ENCODE data around the gene EEF1AKMT2. TPM values are rescaled to one million over a fixed set of nuclear protein-coding genes. Genes with fewer than 3 reads are reported as not detected.

EEF1AKMT2 gene
- polyA plus RNA-seq (2012; rRNA removed) = 13.5 and 14.0 TPM in 2 replicates
- polyA plus RNA-seq (2012; cell fraction: cytosol; rRNA removed) = 17.5 and 20.0 TPM in 2 replicates
- polyA plus RNA-seq (2012; cell fraction: nucleus; rRNA removed) = 6.1 and 11.5 TPM in 2 replicates

GRCh38 chr10:124791547-124792348 lies at the start of gene EEF1AKMT2:
Gene EEF1AKMT2 (minus strand): TSS chr10:124791887. CDS start chr10:124791833, 54 bp downstream.
- POLR2A ChIA-PET = interaction anchor here (1.6 kb wide), 1 partner anchor 10 kb away, joined by 13 read pairs; the partner anchor contains the start of gene ABRAXAS2
- Histone ChIP-seq H3K9me3 (no peaks in the 10 kb centered on the region), H3K4me2 (peak within 1 kb of the TSS; percentile 93), H3K79me2 (ENCODE audit: insufficient read depth) (peaks cover 38% of the 10 kb centered on the region), H3K9me2 (no peaks in the 10 kb centered on the region), H2AFZ (ENCODE audit: low read depth) (peak within 1 kb of the TSS; percentile 88), H3K4me3 (ENCODE audit: low read depth in 2 of 2, low read length in 1 of 2) (peak within 1 kb of the TSS; percentile 74 to 96), H3K27me3 (ENCODE audit: insufficient read depth) (no peaks in the 10 kb centered on the region), H3K9ac (peak within 1 kb of the TSS; percentile 98), H3K36me3 (replicated peaks in 1 of 2; ENCODE audit: control insufficient read depth in 1 of 2, insufficient read depth in 2 of 2, low read length in 1 of 2) (peaks cover 11% of the 10 kb centered on the region in 2 experiments), H4K20me1 (ENCODE audit: insufficient read depth) (no peaks in the 10 kb centered on the region), H3F3A (replicated peaks; ENCODE audit: insufficient read depth) (peaks cover 8% of the 10 kb centered on the region), H3K4me1 (ENCODE audit: control insufficient read depth in 1 of 2, insufficient read depth in 2 of 2, low read depth in 1 of 2, low read length in 1 of 2) (no peaks in the 10 kb centered on the region; a peak in 1 of 4 replicates), H3K27ac (ENCODE audit: low read depth in 2 of 2, low read length in 1 of 2) (peak within 1 kb of the TSS; percentile 85 to 88)
- DNase-seq = peak; percentile 98
- CTCF ChIA-PET = interaction anchor here (0.6 to 2.0 kb wide), 6 partner anchors 10 to 138 kb away, joined by 3 to 7 read pairs (median 3); partner anchors contain the start of gene ABRAXAS2
- TF ChIP-seq MEF2A (IDR thresholded peaks at IDR 0.05; ENCODE audit: borderline replicate concordance, low read depth) = no peak
- peak; percentile 94 for TF ChIP-seq TAF1 (IDR thresholded peaks at IDR 0.05; ENCODE audit: borderline replicate concordance, low read depth, low read length)
- TF ChIP-seq USF1 (IDR thresholded peaks at IDR 0.05; ENCODE audit: borderline replicate concordance, low read depth) = 0 out of 2 replicates have a peak, but pooled peaks have one; percentile 24
- peak; percentile 54; the same call in 1 of the 2 replicates for TF ChIP-seq ELF1 (IDR thresholded peaks at IDR 0.05)
- TF ChIP-seq SIN3A (IDR thresholded peaks at IDR 0.05; ENCODE audit: borderline replicate concordance, low read depth, low read length) = peak; percentile 85; the same call in 1 of the 2 replicates
- peak; percentile 59 for TF ChIP-seq MAX (IDR thresholded peaks at IDR 0.05; ENCODE audit: low read depth)
- no peak for TF ChIP-seq NRF1 (IDR thresholded peaks at IDR 0.05; ENCODE audit: low read depth, low read length)
- TF ChIP-seq PBX3 (IDR thresholded peaks at IDR 0.05) = 0 out of 2 replicates have a peak, but pooled peaks have one; percentile 15
- TF ChIP-seq FOSL2 (IDR thresholded peaks at IDR 0.05; ENCODE audit: borderline replicate concordance, low read depth) = no peak
- TF ChIP-seq REST (IDR thresholded peaks at IDR 0.05; ENCODE audit: low read depth, low read length) = peak; percentile 57; the same call in 1 of the 2 replicates
- peak; percentile 74; the same call in 1 of the 2 replicates for TF ChIP-seq FOXJ3 (CRISPR knock-in tag; IDR thresholded peaks at IDR 0.05)
- peak; percentile 18; the same call in 1 of the 2 replicates for TF ChIP-seq TCF12 (IDR thresholded peaks at IDR 0.05)
- TF ChIP-seq CTCF (IDR thresholded peaks at IDR 0.05) = peak; percentile 32
- TF ChIP-seq YY1 (IDR thresholded peaks at IDR 0.05; ENCODE audit: low read depth) = peak; percentile 75
- peak; percentile 78 for TF ChIP-seq NFIC (IDR thresholded peaks at IDR 0.05; ENCODE audit: borderline replicate concordance)
- TF ChIP-seq MXI1 (IDR thresholded peaks at IDR 0.05; ENCODE audit: low read depth, low read length) = peak; percentile 75
- no peak for TF ChIP-seq RXRA (IDR thresholded peaks at IDR 0.05; ENCODE audit: borderline replicate concordance, low read depth)
- TF ChIP-seq CHD2 (IDR thresholded peaks at IDR 0.05; ENCODE audit: low read length, partially characterized antibody) = peak; percentile 56
- TF ChIP-seq JUND (IDR thresholded peaks at IDR 0.05) = no peak
- peak; percentile 74 for TF ChIP-seq POLR2AphosphoS5 (IDR thresholded peaks at IDR 0.05; ENCODE audit: low read depth, low read length)
- 0% methylated on average over 34 of the region's 79 CpGs for WGBS (ENCODE audit: low lambda C conversion rate)

All from SK-N-SH (cell line).